Tongue (tissue), 3 donors: ENCODE data around the gene OTOGL. TPM values are rescaled to one million over a fixed set of nuclear protein-coding genes. Genes with fewer than 3 reads are reported as not detected.
A peak's percentile ranks its signal among the peaks of the same experiment; 100 is the strongest.

Source experiments
- DNase-seq: peaks from one replicate; pipeline ENCODE4 v3.0.0-alpha.2; 2015
- small RNA-seq: library from RNA; depleted of rRNA; stranded (forward); fragments of <200 nt; gene quantifications from one replicate; pipeline ENCODE3, GENCODE V24; 2014; ENCODE audit warnings: low replicate concordance
- total RNA-seq: library from RNA; depleted of rRNA; stranded (reverse); fragments of >200 nt; gene quantifications from one replicate; pipeline ENCODE4 v1.2.3, GENCODE V29; 2014

Gene OTOGL
- total RNA-seq, 1 donor from 2014 or later: 0.41 TPM

DNA sequence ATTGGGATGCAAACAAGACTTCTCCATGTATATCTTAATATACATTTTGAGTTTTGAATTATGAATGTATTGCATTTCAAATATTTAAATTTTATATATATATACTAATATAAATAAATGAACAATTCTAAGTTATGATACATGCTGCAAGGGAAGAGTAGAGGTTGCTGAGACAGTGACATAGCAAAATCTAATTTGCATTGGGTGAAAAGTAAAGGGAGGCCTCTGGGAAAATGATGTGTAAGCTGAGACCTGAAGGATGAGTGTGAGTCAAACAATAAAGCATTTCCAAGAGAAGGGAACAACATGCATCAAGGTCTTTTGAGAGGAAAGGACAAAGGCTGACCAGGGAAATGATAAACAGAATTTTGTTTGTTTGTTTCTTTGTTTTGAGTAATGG, 281.8 kb downstream of the OTOGL start:
- DNase-seq: no peak

DNA sequence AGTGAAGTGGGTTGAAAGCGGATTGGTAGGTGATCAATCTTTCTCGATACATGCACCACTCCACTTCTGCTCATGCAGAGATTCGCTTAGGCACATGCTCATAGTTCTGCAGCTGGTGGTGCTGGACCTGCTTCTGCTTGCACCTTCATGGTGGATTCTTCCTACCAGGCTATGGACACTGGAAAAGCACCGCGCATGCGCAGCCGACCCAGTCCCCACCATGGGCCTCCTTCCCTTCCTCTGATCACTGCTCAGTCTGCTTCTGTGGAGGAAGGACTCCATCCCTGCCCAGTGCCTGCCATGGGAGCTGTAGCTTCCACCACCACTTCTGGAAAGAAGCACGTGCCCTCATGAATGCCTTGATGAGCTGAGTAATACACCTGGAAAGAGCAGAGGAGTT, 282.9 kb downstream of the OTOGL start:
- DNase-seq: no peak

DNA sequence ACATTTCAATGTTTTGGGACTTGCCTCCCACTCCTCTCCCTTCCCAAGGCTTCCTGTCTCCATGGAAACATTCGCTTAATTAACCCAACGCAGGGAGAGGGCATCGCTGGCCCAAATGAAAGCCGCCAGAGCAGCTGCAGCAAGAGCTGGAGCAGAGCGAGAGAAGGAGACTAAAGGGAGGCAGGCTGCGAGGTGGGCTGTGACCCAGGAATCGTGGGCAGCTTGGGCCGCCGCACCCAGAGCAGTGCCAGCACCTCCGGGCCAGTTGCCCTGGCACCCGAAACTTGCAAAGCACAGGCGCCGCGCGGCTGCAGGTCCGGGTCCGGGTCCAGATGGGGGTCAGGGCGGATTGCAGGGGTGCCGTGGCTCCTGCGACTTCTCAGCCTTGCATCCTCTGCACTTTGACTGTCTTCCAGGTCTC, 301.2 kb downstream of the OTOGL start:
- DNase-seq: no peak

DNA sequence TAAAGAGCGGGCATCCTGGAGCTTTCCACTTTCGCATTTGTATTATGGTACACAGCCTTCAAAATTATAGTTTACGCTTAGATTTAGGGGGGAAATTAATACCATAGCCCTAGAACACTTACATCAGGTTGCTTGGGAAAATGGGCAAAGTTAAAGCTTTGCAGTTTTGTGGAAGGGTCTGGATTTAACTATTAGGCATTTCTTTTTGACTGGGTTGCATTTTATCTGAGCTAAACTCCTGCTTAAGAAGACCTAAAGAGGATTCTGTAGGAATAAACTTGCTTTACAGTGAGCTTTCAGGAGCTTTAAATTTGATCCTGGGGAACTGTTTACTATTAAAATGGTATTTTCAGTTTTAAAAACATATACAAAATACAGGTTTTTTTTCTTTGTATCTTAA, 301.9 kb downstream of the OTOGL start:
- DNase-seq: no peak

DNA sequence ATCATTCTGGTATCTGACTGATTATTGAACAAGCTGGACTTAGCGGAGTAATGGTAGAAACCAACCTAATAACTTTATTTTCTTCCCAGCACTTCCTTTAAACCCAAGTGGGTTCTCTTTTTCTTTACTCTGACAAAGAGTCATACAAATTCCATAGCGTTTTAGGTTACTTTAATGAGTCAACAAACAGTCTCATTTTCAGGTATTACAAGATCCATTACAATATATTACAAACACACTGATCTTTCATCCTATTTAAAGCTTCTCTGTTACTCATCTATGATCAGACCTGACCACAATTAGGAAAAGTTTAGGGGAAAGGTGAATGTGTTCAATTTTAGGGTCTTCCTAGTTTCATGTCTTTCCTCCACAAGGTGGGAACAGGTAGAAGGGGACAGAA, 305.3 kb downstream of the OTOGL start:
- no peak for DNase-seq

DNA sequence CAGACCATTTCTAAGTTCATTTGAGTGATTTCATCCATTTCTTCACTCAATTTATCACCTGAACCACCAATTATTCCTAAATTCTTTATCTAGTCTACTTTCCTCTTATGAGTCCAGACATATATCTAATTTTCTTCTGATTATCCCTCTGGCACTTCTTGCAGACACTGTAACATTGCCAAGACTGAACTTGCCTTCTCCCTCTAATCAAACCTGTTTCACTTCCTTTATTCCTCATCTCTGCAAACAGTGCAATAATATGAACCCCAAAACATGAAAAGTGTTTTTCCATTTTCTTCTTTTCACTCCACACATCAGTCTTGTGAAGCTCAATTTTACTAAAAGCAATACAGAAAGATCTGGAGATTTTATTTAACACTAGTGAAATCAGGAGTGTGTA, 306.9 kb downstream of the OTOGL start:
- no peak for DNase-seq

- DNase-seq: no peak
Observed at GRCh38 chr12:80411787-80412186, 312.4 kb downstream of the OTOGL start.

GRCh38 chr12:80412343-80412953, 313.1 kb downstream of the OTOGL start:
- DNase-seq: peak; percentile 81

- no peak for DNase-seq
Observed at GRCh38 chr12:80413462-80413861, 314.1 kb downstream of the OTOGL start.

DNA sequence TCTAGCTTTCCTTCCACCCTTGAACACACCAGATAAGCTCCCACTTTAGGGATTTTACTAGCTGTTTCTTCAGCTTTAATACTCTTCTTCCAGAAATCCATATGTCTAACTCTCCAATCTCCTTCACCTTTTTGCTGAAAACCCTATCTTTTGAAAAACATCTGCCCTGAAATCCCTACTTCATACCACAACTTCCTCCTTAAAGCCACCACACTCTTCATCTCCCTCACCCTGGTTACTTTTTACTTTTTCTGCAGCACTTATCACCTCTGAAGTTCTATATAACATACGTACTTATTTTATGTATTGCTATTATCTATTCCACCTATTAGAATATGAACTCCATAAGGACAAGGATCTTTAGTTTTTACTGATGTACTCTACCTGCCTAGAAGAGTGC, 316.1 kb downstream of the OTOGL start:
- DNase-seq: no peak

DNA sequence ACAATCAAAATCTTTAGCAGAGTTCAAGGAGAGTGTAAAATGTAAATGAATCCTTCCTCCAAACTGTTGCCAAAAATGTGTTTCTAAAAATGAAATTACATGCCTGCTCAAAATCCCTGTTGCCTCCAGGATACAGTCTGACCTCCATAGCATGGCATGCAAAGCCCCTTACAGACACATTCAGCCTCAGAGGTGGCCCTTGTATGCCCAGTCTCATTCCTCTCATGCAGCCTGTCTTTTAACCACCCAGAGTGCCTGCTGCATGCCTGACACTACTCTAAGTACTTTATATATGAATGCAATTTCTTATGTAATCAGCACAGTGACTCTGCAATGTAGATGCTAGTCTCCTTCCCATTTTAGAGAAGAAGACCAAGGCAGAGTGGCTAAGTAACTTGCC, 320.3 kb downstream of the OTOGL start:
- DNase-seq: peak; percentile 64

DNA sequence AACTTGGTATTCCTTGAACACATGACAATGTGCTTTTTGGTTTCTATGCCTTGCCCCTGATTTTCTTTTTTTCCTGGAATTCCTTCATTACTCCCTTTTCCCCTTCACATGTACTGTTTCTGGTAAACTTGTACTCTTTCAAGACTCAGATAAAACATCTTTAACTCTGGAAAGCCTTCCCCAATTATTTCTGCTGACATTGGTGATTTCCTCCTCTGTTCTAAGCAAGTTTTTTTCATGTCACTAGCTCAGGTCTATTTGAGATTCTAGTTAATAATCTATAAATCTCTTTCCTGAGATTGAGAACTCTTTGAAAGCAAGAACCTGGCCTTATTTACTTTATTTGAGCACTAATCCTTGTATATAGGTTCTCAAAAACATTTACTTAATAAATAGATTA, 320.7 kb downstream of the OTOGL start:
- no peak for DNase-seq

DNA sequence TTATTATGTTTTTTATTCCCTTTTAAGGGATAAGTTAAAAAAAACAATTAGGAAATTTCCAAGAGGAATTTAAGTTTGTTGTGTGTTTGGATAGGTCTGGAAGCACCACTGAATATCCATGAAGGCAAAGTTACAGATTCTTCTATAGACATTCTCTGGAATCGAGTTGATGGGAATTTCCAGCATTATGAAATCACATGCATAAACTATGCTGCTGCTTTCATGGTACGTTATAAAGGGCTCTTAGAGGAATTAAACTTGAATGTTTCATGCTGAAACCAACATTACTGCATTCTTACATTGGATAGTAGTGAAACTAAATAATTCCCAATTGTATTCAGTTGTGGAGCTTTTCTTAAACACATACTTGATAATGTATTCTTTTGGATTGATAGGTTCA, 323.2 kb downstream of the OTOGL start:
- DNase-seq: peak; percentile 66

Small RNA genes lying within 50 kb of the gene (small RNA-seq; reads per million reads assigned to genes)
- gene RN7SKP261: not detected
- not detected for gene RNU7-106P

Other genes starting within 250 kb of the OTOGL start
- 179 TPM for gene PPP1R12A, start 164.4 kb upstream of the OTOGL start, total RNA-seq